HepG2 (cell line): ENCODE measurements around the gene EZH1. TPM values are rescaled to one million over a fixed set of nuclear protein-coding genes. Genes with fewer than 3 reads are reported as not detected.

ENCODE experiments used
- NR2C2 ChIP-seq: sonication (generic); formaldehyde crosslinking; IDR thresholded peaks from 2 replicates; pipeline ENCODE4 v1.4.0; 2020; ENCODE audit warnings: missing genetic modification reagents, mild to moderate bottlenecking, moderate library complexity, borderline replicate concordance
- PRDM10 ChIP-seq: sonication (generic); formaldehyde crosslinking; IDR thresholded peaks from 2 replicates; pipeline ENCODE4 v1.4.0; 2020; ENCODE audit warnings: low read depth, missing genetic modification reagents
- PRDM15 ChIP-seq: sonication (generic); formaldehyde crosslinking; IDR thresholded peaks from 2 replicates; pipeline ENCODE4 v1.4.0; 2020; ENCODE audit warnings: missing genetic modification reagents
- SOX13 ChIP-seq, 3 experiments: fragments of 450-650 bp in 1 of 3; sonication (generic) in 1 of 3; formaldehyde crosslinking in 1 of 3; IDR thresholded peaks in 2 of 3; conservative IDR thresholded peaks in 1 of 3; 2 replicates each; pipeline versions ENCODE4 v1.5.0 to v1.6.1; 2016 to 2020; ENCODE audit warnings: antibody characterized with exemption in 1 of 3, mild to moderate bottlenecking in 1 of 3, missing compliant biosample characterization in 1 of 3, missing genetic modification reagents in 1 of 3, moderate library complexity in 1 of 3
- TBL1XR1 ChIP-seq: fragments of 150-350 bp; IDR thresholded peaks from 2 replicates; pipeline ENCODE4 v1.6.1; 2014; ENCODE audit warnings: borderline replicate concordance, low read length; ENCODE audit not compliant: partially characterized antibody
- YEATS2 ChIP-seq: sonication (generic); formaldehyde crosslinking; IDR thresholded peaks from 2 replicates; pipeline ENCODE4 v1.4.0; 2020; ENCODE audit warnings: missing genetic modification reagents, borderline replicate concordance
- ZBTB26 ChIP-seq: IDR thresholded peaks from 2 replicates; pipeline ENCODE4 v1.6.1; 2016; ENCODE audit warnings: missing compliant biosample characterization, missing genetic modification reagents, borderline replicate concordance
- ZNF205 ChIP-seq: IDR thresholded peaks from 2 replicates; pipeline ENCODE4 v1.6.1; 2018; ENCODE audit warnings: missing biosample characterization, missing genetic modification reagents
- ZNF878 ChIP-seq: sonication (generic); formaldehyde crosslinking; IDR thresholded peaks from 2 replicates; pipeline ENCODE4 v1.8.1; 2023; ENCODE audit warnings: mild to moderate bottlenecking, missing genetic modification reagents, moderate library complexity
- ZSCAN29 ChIP-seq: sonication (generic); formaldehyde crosslinking; conservative IDR thresholded peaks from 2 replicates; pipeline ENCODE4 v1.4.0; 2020; ENCODE audit warnings: mild to moderate bottlenecking, missing genetic modification reagents
- polyA plus RNA-seq, 8 experiments: library from polyadenylated mRNA; depleted of rRNA in 3 of 8; stranded (reverse) in 7 of 8; unstranded in 1 of 8; fragments of >200 nt; fragmentation: Illumina TruSeq in 4 of 8; extraction: Trizol in 4 of 8; gene quantifications; 2 replicates each; pipeline versions ENCODE4 v1.2.1 to v1.2.3, GENCODE V29; 2011 to 2016; ENCODE audit warnings: low read depth in 4 of 8, missing spikeins in 1 of 8, mixed read lengths in 1 of 8; ENCODE audit not compliant: insufficient read depth in 1 of 8
- total RNA-seq, 5 experiments: library from RNA; depleted of rRNA; stranded (reverse); fragments of >200 nt; fragmentation: Illumina TruSeq; extraction: Trizol; gene quantifications; 2 replicates each; pipeline ENCODE4 v1.2.3, GENCODE V29; 2016; ENCODE audit warnings: low read depth in 1 of 5
- TF ChIP-seq, protein P1 (sequence below): sonication (generic); formaldehyde crosslinking; IDR thresholded peaks from 2 replicates; pipeline ENCODE4 v1.9.0; 2021; ENCODE audit warnings: mild to moderate bottlenecking, missing genetic modification reagents

EZH1 gene
- total and polyA plus RNA-seq, 2 of the 13 experiments (the other 11 are each of a cell fraction or from before 2014, with no cell fraction given): 11.6 to 24.0 TPM

GRCh38 chr17:42744806-42745617 is at the start of gene EZH1 (continued):
- no peak; the same call in 1 of the 2 replicates for TF ChIP-seq PRDM10 (CRISPR knock-in tag)
- TF ChIP-seq NR2C2: peak; percentile 60; the same call in 1 of the 2 replicates
- TF ChIP-seq SOX13 (IDR thresholded peaks at IDR 0.05): no peak
- no peak for TF ChIP-seq SOX13 (CRISPR knock-in tag; conservative IDR thresholded peaks at IDR 0.05 in 1 of 2, IDR thresholded peaks at IDR 0.05 in 1 of 2)
- peak; percentile 17 for TF ChIP-seq TBL1XR1
- TF ChIP-seq ZNF878: peak; percentile 91
- 0 out of 2 replicates have a peak, but pooled peaks have one; percentile 70 for TF ChIP-seq ZBTB26 (CRISPR knock-in tag)
- TF ChIP-seq ZNF205: no peak
- TF ChIP-seq, protein P1, sequence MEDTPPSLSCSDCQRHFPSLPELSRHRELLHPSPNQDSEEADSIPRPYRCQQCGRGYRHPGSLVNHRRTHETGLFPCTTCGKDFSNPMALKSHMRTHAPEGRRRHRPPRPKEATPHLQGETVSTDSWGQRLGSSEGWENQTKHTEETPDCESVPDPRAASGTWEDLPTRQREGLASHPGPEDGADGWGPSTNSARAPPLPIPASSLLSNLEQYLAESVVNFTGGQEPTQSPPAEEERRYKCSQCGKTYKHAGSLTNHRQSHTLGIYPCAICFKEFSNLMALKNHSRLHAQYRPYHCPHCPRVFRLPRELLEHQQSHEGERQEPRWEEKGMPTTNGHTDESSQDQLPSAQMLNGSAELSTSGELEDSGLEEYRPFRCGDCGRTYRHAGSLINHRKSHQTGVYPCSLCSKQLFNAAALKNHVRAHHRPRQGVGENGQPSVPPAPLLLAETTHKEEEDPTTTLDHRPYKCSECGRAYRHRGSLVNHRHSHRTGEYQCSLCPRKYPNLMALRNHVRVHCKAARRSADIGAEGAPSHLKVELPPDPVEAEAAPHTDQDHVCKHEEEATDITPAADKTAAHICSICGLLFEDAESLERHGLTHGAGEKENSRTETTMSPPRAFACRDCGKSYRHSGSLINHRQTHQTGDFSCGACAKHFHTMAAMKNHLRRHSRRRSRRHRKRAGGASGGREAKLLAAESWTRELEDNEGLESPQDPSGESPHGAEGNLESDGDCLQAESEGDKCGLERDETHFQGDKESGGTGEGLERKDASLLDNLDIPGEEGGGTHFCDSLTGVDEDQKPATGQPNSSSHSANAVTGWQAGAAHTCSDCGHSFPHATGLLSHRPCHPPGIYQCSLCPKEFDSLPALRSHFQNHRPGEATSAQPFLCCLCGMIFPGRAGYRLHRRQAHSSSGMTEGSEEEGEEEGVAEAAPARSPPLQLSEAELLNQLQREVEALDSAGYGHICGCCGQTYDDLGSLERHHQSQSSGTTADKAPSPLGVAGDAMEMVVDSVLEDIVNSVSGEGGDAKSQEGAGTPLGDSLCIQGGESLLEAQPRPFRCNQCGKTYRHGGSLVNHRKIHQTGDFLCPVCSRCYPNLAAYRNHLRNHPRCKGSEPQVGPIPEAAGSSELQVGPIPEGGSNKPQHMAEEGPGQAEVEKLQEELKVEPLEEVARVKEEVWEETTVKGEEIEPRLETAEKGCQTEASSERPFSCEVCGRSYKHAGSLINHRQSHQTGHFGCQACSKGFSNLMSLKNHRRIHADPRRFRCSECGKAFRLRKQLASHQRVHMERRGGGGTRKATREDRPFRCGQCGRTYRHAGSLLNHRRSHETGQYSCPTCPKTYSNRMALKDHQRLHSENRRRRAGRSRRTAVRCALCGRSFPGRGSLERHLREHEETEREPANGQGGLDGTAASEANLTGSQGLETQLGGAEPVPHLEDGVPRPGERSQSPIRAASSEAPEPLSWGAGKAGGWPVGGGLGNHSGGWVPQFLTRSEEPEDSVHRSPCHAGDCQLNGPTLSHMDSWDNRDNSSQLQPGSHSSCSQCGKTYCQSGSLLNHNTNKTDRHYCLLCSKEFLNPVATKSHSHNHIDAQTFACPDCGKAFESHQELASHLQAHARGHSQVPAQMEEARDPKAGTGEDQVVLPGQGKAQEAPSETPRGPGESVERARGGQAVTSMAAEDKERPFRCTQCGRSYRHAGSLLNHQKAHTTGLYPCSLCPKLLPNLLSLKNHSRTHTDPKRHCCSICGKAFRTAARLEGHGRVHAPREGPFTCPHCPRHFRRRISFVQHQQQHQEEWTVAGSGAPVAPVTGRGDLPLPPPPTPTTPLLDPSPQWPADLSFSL: no peak
- peak; percentile 60; the same call in 1 of the 2 replicates for TF ChIP-seq YEATS2 (CRISPR knock-in tag)
- TF ChIP-seq ZSCAN29 (CRISPR knock-in tag): no peak; the same call in 1 of the 2 replicates
- TF ChIP-seq PRDM15 (CRISPR knock-in tag): no peak
